NCI-H2171 (cell line): ENCODE measurements around the gene TBKBP1.

Experiments
- DNase-seq: peaks from one replicate; lab custom pipeline; 2025; lab: John Stamatoyannopoulos, UW

TBKBP1 gene

GRCh38 chr17:47715669-47716325, 21.8 kb downstream of the TBKBP1 start:
- DNase-seq, result no peak

GRCh38 chr17:47716375-47716774, 22.4 kb downstream of the TBKBP1 start:
- no peak for DNase-seq

- DNase-seq, result no peak
Measured at GRCh38 chr17:47717261-47717697, 23.3 kb downstream of the TBKBP1 start.

GRCh38 chr17:47717979-47718621, 24.1 kb downstream of the TBKBP1 start:
- no peak for DNase-seq

GRCh38 chr17:47718634-47719405, 24.9 kb downstream of the TBKBP1 start:
- no peak for DNase-seq

GRCh38 chr17:47719411-47720152, 25.6 kb downstream of the TBKBP1 start:
- no peak for DNase-seq

GRCh38 chr17:47720196-47720595, 26.2 kb downstream of the TBKBP1 start:
- no peak for DNase-seq

- DNase-seq, result no peak
Measured at GRCh38 chr17:47720754-47721533, 27.0 kb downstream of the TBKBP1 start.

- DNase-seq, result no peak
Measured at GRCh38 chr17:47721725-47722124, 27.8 kb downstream of the TBKBP1 start.

GRCh38 chr17:47724705-47725104, 30.7 kb downstream of the TBKBP1 start:
- no peak for DNase-seq

GRCh38 chr17:47725446-47726111, 31.6 kb downstream of the TBKBP1 start:
- DNase-seq, result no peak

GRCh38 chr17:47726796-47727703, 33.1 kb downstream of the TBKBP1 start:
- no peak for DNase-seq

- DNase-seq, result no peak
Measured at GRCh38 chr17:47727704-47728036, 33.7 kb downstream of the TBKBP1 start.

GRCh38 chr17:47728214-47728877, 34.4 kb downstream of the TBKBP1 start:
- no peak for DNase-seq

GRCh38 chr17:47729476-47729875, 35.5 kb downstream of the TBKBP1 start:
- DNase-seq, result no peak

GRCh38 chr17:47730681-47731080, 36.7 kb downstream of the TBKBP1 start:
- no peak for DNase-seq

- DNase-seq, result no peak
Measured at GRCh38 chr17:47731396-47731795, 37.4 kb downstream of the TBKBP1 start.

- no peak for DNase-seq
Measured at GRCh38 chr17:47732399-47733046, 38.6 kb downstream of the TBKBP1 start.
